ENCODE measurements around the gene MPHOSPH6. TPM values are rescaled to one million over a fixed set of nuclear protein-coding genes. Genes with fewer than 3 reads are reported as not detected.
"Not testable (repeated sequence)": the region's sequence is repeated elsewhere in the genome, so short reads cannot be mapped to it uniquely, and the experiment has no call there.

Gene MPHOSPH6
- total and polyA plus RNA-seq, 2 of the 13 experiments (the other 11 are each of a cell fraction or from before 2014, with no cell fraction given): 28.4 to 76.4 TPM

DNA sequence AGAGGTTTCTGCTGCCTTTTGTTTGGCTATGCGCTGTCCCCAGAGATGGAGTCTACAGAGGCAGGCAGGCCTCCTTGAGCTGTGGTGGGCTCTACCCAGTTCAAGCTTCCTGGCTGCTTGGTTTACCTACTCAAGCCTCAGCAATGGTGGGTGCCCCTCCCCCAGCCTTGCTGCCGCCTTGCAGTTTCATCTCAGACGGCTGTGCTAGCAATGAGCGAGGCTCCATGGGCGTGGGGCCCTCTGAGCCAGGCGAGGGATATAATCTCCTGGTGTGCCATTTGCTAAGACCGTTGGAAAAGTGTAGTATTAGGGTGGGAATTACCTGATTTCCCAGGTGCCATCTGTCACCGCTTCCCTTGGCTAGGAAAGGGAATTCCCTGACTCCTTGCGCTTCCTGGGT is 39.3 kb upstream of the MPHOSPH6 start:
- BruUV-seq (replicated peaks); FAIRE-seq; DNase-seq (ENCODE audit: low spot score); H3K9me3 ChIP-seq (ENCODE audit: low read length); H3K4me1 ChIP-seq (ENCODE audit: insufficient read depth, low read length); POLR2A ChIA-PET; intact Hi-C loops (cut with micrococcal nuclease; ENCODE audit: unreplicated experiment); H3K36me3 ChIP-seq (replicated peaks in 1 of 2; ENCODE audit: control insufficient read depth in 1 of 2, insufficient read depth in 2 of 2, low read length in 2 of 2); in situ Hi-C loops (cut with HindIII; ENCODE audit: extremely low pct_ligation_motif_present, low pct_unique_long_range_greater_than_20kb); ATAC-seq; CTCF ChIA-PET (ENCODE audit: low intra/inter-chr PET ratio, low total read pairs); H2AFZ ChIP-seq (ENCODE audit: low read length); H3K27me3 ChIP-seq (ENCODE audit: control insufficient read depth in 1 of 2, insufficient read depth in 2 of 2, low read length in 2 of 2); H3K9ac ChIP-seq (ENCODE audit: insufficient read depth, low read depth, low read length); H3K4me3 ChIP-seq (replicated peaks in 1 of 3; ENCODE audit: insufficient read depth in 1 of 3, low read depth in 2 of 3, low read length in 3 of 3); H3K27ac ChIP-seq (ENCODE audit: extremely low read length, insufficient read depth, low read length); H4K20me1 ChIP-seq (ENCODE audit: insufficient read depth, low read length); H3K79me2 ChIP-seq (ENCODE audit: insufficient read depth, low read length); H3K4me2 ChIP-seq (ENCODE audit: low read depth, low read length): not testable (repeated sequence)
- 31% methylated on average over 9 of the region's 9 CpGs for WGBS (ENCODE audit: low lambda C conversion rate)

DNA sequence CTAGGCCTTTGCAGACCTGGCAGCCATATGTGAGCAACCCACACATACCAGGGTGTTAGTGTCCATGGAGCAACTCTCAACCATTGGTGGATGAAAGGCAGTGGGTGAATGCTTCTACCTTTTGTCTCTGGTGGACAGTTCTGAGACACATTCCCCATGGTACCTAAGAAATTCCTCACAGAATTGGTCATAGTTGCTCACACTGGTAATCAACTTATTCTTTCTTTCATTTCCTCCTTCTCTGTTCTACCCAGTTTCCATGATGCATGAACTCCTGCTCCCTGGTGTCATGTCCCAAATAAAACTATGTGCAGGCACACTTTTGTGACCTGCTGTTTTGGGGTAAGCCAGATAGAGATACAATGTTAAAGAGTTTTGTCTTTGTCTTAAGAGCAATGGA is 33.2 kb upstream of the MPHOSPH6 start:
- no peaks in the 10 kb centered on the region for H3K36me3 ChIP-seq (replicated peaks in 1 of 2; ENCODE audit: control insufficient read depth in 1 of 2, insufficient read depth in 2 of 2, low read length in 2 of 2)
- no peak overlapping the region for H3K9ac ChIP-seq (ENCODE audit: insufficient read depth, low read depth, low read length)
- CTCF ChIA-PET (ENCODE audit: low intra/inter-chr PET ratio, low total read pairs): no interaction called here
- FAIRE-seq: no peak
- BruUV-seq (replicated peaks): no TSS peak
- ATAC-seq: no peak
- no peaks in the 10 kb centered on the region for H3K4me1 ChIP-seq (ENCODE audit: insufficient read depth, low read length)
- POLR2A ChIA-PET: no interaction called here
- no peak overlapping the region for H3K4me2 ChIP-seq (ENCODE audit: low read depth, low read length)
- H3K9me3 ChIP-seq (ENCODE audit: low read length): no peaks in the 10 kb centered on the region
- no peak for DNase-seq (ENCODE audit: low spot score)
- H4K20me1 ChIP-seq (ENCODE audit: insufficient read depth, low read length): no peaks in the 10 kb centered on the region
- H2AFZ ChIP-seq (ENCODE audit: low read length): no peak overlapping the region
- in situ Hi-C loops (cut with HindIII; ENCODE audit: extremely low pct_ligation_motif_present, low pct_unique_long_range_greater_than_20kb) (no loop called here), intact Hi-C loops (cut with micrococcal nuclease; ENCODE audit: unreplicated experiment) (no loop called here)
- TF ChIP-seq ZNF615 (CRISPR knock-in tag; IDR thresholded peaks at IDR 0.05; ENCODE audit: borderline replicate concordance): no peak
- TF ChIP-seq, protein P1, sequence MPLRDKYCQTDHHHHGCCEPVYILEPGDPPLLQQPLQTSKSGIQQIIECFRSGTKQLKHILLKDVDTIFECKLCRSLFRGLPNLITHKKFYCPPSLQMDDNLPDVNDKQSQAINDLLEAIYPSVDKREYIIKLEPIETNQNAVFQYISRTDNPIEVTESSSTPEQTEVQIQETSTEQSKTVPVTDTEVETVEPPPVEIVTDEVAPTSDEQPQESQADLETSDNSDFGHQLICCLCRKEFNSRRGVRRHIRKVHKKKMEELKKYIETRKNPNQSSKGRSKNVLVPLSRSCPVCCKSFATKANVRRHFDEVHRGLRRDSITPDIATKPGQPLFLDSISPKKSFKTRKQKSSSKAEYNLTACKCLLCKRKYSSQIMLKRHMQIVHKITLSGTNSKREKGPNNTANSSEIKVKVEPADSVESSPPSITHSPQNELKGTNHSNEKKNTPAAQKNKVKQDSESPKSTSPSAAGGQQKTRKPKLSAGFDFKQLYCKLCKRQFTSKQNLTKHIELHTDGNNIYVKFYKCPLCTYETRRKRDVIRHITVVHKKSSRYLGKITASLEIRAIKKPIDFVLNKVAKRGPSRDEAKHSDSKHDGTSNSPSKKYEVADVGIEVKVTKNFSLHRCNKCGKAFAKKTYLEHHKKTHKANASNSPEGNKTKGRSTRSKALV (CRISPR knock-in tag; IDR thresholded peaks at IDR 0.05): no peak
- TF ChIP-seq SIX4 (CRISPR knock-in tag; IDR thresholded peaks at IDR 0.05): no peak
- no peak overlapping the region for H3K27ac ChIP-seq (ENCODE audit: extremely low read length, insufficient read depth, low read length)
- H3K79me2 ChIP-seq (ENCODE audit: insufficient read depth, low read length): no peaks in the 10 kb centered on the region
- no peak overlapping the region for H3K4me3 ChIP-seq (replicated peaks in 1 of 3; ENCODE audit: insufficient read depth in 1 of 3, low read depth in 2 of 3, low read length in 3 of 3)
- H3K27me3 ChIP-seq (ENCODE audit: control insufficient read depth in 1 of 2, insufficient read depth in 2 of 2, low read length in 2 of 2): no peaks in the 10 kb centered on the region

Measured in HepG2 (cell line).